Ovary (tissue), 9 donors: Measurements from ENCODE around the gene FAM107B. TPM values are rescaled to one million over a fixed set of nuclear protein-coding genes. Genes with fewer than 3 reads are reported as not detected.
A peak's percentile ranks its signal among the peaks of the same experiment; 100 is the strongest.

Experiments used
- DNase-seq, 5 donors: peaks; one replicate each; pipeline ENCODE4 v3.0.0-alpha.2; 2019 to 2020
- H3K27ac ChIP-seq, 2 donors: fragments of 200-600 bp; one replicate each; pipeline versions ENCODE4 v1.5.1 to v1.8.0; 2019 to 2022
- H3K27me3 ChIP-seq: fragments of 200-600 bp; one replicate; pipeline ENCODE4 v1.8.0; 2022
- H3K36me3 ChIP-seq: fragments of 200-600 bp; sonication (generic); one replicate; pipeline ENCODE4 v1.5.1; 2019
- H3K4me1 ChIP-seq: one replicate; pipeline ENCODE4 v1.8.1; 2013; ENCODE audit warnings: mild to moderate bottlenecking, moderate library complexity; ENCODE audit not compliant: insufficient read depth
- H3K4me3 ChIP-seq: fragments of 200-600 bp; sonication (generic); one replicate; pipeline ENCODE4 v1.5.1; 2017
- H3K9me3 ChIP-seq, 2 donors: fragments of 200-600 bp in 1 of 2; sonication (generic) in 1 of 2; one replicate each; pipeline versions ENCODE4 v1.5.1 to v1.8.1; 2013 to 2019; ENCODE audit warnings: mild to moderate bottlenecking in 1 of 2, moderate library complexity in 1 of 2
- EP300 ChIP-seq: sonication (generic); formaldehyde crosslinking; IDR thresholded peaks from one replicate; pipeline ENCODE4 v1.6.1; 2017; ENCODE audit warnings: antibody characterized with exemption
- POLR2A ChIP-seq: fragments of 450-650 bp; IDR thresholded peaks from one replicate; pipeline ENCODE4 v1.6.1; 2017; ENCODE audit warnings: antibody characterized with exemption, mild to moderate bottlenecking, moderate library complexity
- WGBS, 3 donors: extraction: QIAGEN DNeasy Blood & Tissue Kit in 1 of 3; methylation state at CpG; one replicate each; pipeline versions ENCODE4 v1.1.5 to v1.1.7; 2013 to 2017; 5-methylcytosine and 5-hydroxymethylcytosine counted together
- intact Hi-C, 4 donors: fragments of 100-400 bp; cut with DNase I; formaldehyde crosslinking; loops; one replicate each; pipeline versions ENCODE4 v1.11.0 to v1.15.1; 2022 to 2023
- polyA plus RNA-seq, 2 donors: library from polyadenylated mRNA; stranded (reverse); fragments of 200-250 nt in 1 of 2; fragments of 350-450 nt in 1 of 2; fragmentation: Illumina TruSeq in 1 of 2; extraction: RNeasy Lipid Tissue Mini Kit (QIAGEN cat#74804) in 1 of 2; gene quantifications; one replicate each; pipeline ENCODE4 v1.2.3, GENCODE V29; 2013 to 2014
- total RNA-seq, 7 donors: library from RNA; depleted of rRNA in 2 of 7; stranded (reverse); fragments of >200 nt in 2 of 7; fragmentation: NEBNext Ultra II Directional in 3 of 7; extraction: Animal tissue kit (Norgen Biotek cat#: 25700) in 3 of 7; gene quantifications; one replicate each; pipeline versions ENCODE4 v1.1.0 to v1.2.4, GENCODE V29; 2016 to 2023
- TF ChIP-seq, protein P1 (sequence below), 3 donors: fragments of 450-650 bp in 2 of 3; fragments of 200-600 bp in 1 of 3; IDR thresholded peaks; one replicate each; pipeline versions ENCODE4 v1.5.1 to v1.8.0; 2016 to 2022; ENCODE audit warnings: antibody characterized with exemption in 3 of 3, mild to moderate bottlenecking in 1 of 3
- donor health status: DM: no; HTN: no; CAD: no; lungs with moderate emphysema.
- donor health status: DM: no; HTN: no; CAD: no.
- donor health status: Bipolar disorder and iron deficiency.
- donor health status: DM: yes; HTN: yes; CAD: no.
- donor health status: DM: no; HTN: no; CAD: no.
- donor health status: DM: yes; HTN: yes; CAD: no.

FAM107B gene
- total and polyA plus RNA-seq, 9 donors, result 6.0 to 26.6 (median 15.0) TPM

DNA sequence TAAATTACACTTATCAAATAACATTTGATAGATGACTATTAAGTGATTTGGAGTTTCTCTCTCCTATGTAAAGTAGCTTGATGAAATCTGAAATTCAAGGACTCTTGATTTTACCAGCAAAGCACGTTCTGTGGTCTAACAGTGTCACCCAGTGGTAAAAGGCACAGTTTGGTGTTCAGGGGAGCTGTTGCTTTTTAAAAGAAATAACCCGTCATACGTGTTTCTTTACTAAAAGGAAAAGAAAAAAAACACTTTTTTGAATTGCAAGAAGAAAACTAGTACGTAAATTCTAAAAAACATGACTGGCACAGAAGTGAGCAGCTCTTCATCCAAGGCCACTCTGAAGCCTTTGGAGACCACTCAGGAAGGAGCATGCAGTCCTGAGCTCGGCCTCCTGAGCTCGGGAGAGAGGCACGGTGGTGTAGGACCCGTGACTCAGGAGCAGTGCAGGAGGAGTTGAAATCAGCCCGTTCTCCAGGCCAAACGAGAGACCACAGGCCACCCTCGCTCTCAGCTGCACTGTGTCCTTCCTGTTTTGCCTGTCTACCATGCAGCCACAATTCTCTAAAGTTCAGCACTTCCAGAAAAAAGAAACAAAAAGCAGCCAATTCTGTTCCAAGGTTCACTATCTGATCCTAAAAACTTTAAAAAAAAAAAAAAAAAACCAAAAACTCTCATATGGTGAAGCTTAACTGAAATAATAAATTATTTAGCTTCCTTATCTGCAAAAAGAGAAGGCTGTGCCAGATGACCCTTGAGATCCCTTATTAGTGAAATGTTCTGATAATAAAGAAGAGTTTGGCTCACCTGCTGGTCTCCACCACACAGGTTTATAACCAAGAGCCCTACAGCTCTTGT, 231.4 kb downstream of the FAM107B start:
- Histone ChIP-seq H3K4me3 (no peak overlapping the region), H3K9me3 (no peaks in the 10 kb centered on the region), H3K36me3 (no peaks in the 10 kb centered on the region), H3K4me1 (peaks cover 9% of the 10 kb centered on the region), H3K27ac (peak overlapping the region in 1 of 2 donors; percentile 39), H3K27me3 (no peaks in the 10 kb centered on the region)
- WGBS, 3 donors, result 9 to 23% (median 11%) methylated on average over 11 of the region's 11 CpGs
- intact Hi-C loops, result no loop called here
- peak in 4 of 5 donors; percentile 26 to 49 (median 40) for DNase-seq
- TF ChIP-seq POLR2A, result no peak
- TF ChIP-seq, protein P1, sequence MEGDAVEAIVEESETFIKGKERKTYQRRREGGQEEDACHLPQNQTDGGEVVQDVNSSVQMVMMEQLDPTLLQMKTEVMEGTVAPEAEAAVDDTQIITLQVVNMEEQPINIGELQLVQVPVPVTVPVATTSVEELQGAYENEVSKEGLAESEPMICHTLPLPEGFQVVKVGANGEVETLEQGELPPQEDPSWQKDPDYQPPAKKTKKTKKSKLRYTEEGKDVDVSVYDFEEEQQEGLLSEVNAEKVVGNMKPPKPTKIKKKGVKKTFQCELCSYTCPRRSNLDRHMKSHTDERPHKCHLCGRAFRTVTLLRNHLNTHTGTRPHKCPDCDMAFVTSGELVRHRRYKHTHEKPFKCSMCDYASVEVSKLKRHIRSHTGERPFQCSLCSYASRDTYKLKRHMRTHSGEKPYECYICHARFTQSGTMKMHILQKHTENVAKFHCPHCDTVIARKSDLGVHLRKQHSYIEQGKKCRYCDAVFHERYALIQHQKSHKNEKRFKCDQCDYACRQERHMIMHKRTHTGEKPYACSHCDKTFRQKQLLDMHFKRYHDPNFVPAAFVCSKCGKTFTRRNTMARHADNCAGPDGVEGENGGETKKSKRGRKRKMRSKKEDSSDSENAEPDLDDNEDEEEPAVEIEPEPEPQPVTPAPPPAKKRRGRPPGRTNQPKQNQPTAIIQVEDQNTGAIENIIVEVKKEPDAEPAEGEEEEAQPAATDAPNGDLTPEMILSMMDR (IDR thresholded peaks at IDR 0.05), result peak; percentile 25 to 69 (median 27)

DNA sequence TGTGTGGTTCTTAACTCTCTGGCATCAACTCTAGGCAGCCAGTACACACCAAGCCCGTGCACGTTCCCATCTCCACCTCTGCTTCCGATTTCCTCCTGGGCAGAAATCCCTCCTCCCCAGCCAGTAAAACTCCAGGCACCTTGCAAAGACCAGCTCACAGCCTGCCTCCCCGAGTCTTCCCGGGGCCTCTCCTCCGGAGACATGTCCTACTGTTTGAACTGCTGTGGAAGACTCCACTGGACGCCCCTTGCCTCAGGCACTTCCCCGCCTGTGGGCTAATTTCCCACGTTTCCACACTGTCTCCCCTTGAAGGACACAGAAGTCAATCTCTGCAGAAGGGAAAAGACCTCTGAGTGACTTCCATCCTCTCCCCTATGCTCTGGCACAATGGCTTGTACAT, 233.3 kb downstream of the FAM107B start:
- Histone ChIP-seq H3K27ac (no peak overlapping the region), H3K4me3 (no peak overlapping the region), H3K36me3 (no peaks in the 10 kb centered on the region), H3K27me3 (no peaks in the 10 kb centered on the region), H3K4me1 (peaks cover 9% of the 10 kb centered on the region), H3K9me3 (no peaks in the 10 kb centered on the region)
- no peak for DNase-seq
- TF ChIP-seq EP300, result no peak
- TF ChIP-seq, protein P1 (IDR thresholded peaks at IDR 0.05), result no peak
- TF ChIP-seq POLR2A, result no peak
- intact Hi-C loops, result no loop called here
- WGBS, 3 donors, result 93 to 95% (median 94%) methylated on average over 9 of the region's 9 CpGs

DNA sequence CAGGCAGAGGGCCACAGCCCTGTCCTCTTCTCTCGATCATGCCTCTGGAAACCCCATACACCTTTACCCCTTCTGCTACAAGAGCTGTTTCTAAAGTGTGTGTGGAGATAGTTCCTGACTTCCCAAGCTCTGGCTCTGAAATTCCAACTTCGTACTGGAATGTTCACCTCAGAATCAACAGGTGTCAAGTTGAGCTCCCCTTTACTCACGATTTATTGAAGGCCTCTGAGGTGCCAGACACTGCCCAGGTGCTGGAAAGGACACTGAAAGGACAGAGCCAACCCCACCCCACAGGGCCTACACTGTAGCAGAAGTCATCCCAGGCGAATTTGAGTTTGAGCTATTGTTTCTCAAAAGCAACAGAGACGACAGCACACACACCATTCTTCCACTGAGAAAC, 234.1 kb downstream of the FAM107B start:
- TF ChIP-seq, protein P1 (IDR thresholded peaks at IDR 0.05), result no peak
- TF ChIP-seq EP300, result no peak
- TF ChIP-seq POLR2A, result no peak
- Histone ChIP-seq H3K27me3 (no peaks in the 10 kb centered on the region), H3K9me3 (no peaks in the 10 kb centered on the region), H3K27ac (no peak overlapping the region), H3K36me3 (no peaks in the 10 kb centered on the region), H3K4me3 (no peak overlapping the region), H3K4me1 (peaks cover 9% of the 10 kb centered on the region)
- intact Hi-C loops, result no loop called here
- 88 to 93% (median 90%) methylated on average over 5 of the region's 5 CpGs for WGBS, 3 donors
- no peak for DNase-seq

DNA sequence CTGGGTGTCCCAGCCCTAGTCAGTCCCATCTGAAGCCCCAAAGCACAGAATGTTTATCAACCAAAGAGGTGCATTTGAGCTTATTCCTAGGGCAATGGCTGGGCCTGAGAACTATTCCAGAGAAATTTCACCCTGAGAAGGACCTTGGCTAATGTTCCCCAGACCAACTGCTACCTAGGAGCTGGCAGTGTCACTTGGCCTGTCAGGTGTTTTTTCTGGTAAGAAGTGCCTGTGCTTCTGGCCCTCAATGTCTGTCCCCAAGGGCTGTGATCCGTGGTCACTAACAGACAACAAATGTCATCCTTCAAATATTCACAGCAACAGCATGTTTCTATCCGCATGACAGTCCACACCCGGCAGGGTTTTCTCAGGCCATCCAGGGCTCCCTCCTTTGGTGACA, 234.6 kb downstream of the FAM107B start:
- Histone ChIP-seq H3K27ac (no peak overlapping the region), H3K27me3 (no peaks in the 10 kb centered on the region), H3K4me3 (no peak overlapping the region), H3K9me3 (no peaks in the 10 kb centered on the region), H3K4me1 (peaks cover 9% of the 10 kb centered on the region), H3K36me3 (no peaks in the 10 kb centered on the region)
- whole genome bisulfite sequencing, 3 donors, result 73 to 74% (median 73%) methylated on average over 3 of the region's 3 CpGs
- TF ChIP-seq, protein P1 (IDR thresholded peaks at IDR 0.05), result no peak
- TF ChIP-seq EP300 (no peak), POLR2A (no peak)
- DNase-seq, result no peak
- intact Hi-C loops, result no loop called here
